Measurements from ENCODE around the gene OR2L8.

GRCh38 chr1:247923941-247924340 is 24.7 kb upstream of the OR2L8 start:
- TF ChIP-seq POLR2A (IDR thresholded peaks at IDR 0.05) (no peak), CTCF (IDR thresholded peaks at IDR 0.05) (no peak)
